Peyer's patch (tissue), 4 donors: ENCODE data around the gene ITPR1. TPM values are rescaled to one million over a fixed set of nuclear protein-coding genes. Genes with fewer than 3 reads are reported as not detected.
A peak's percentile ranks its signal among the peaks of the same experiment; 100 is the strongest.

ENCODE experiments used
- DNase-seq, 3 donors: peaks; one replicate each; pipeline ENCODE4 v3.0.0-alpha.2; 2017 to 2019
- H3K27ac ChIP-seq, 4 donors: fragments of 200-600 bp; sonication (generic); one replicate each; pipeline ENCODE4 v1.5.1; 2016 to 2019
- H3K27me3 ChIP-seq, 2 donors: fragments of 200-600 bp; sonication (generic); one replicate each; pipeline ENCODE4 v1.5.1; 2019
- H3K36me3 ChIP-seq, 3 donors: fragments of 200-600 bp; sonication (generic); one replicate each; pipeline ENCODE4 v1.5.1; 2016 to 2019
- H3K4me1 ChIP-seq, 4 donors: fragments of 200-600 bp; sonication (generic); one replicate each; pipeline ENCODE4 v1.5.1; 2016 to 2019
- H3K4me3 ChIP-seq, 4 donors: fragments of 200-600 bp; sonication (generic); 1 replicate in 3 of 4; 2 replicates in 1 of 4; pipeline ENCODE4 v1.5.1; 2016 to 2019; ENCODE audit warnings: mild to moderate bottlenecking in 1 of 4
- H3K9me3 ChIP-seq, 4 donors: fragments of 200-600 bp; sonication (generic); one replicate each; pipeline ENCODE4 v1.5.1; 2016 to 2019; ENCODE audit warnings: mild to moderate bottlenecking in 1 of 4
- POLR2A ChIP-seq, 2 donors: fragments of 450-650 bp; IDR thresholded peaks; one replicate each; pipeline ENCODE4 v1.5.1; 2017; ENCODE audit warnings: antibody characterized with exemption in 2 of 2, mild to moderate bottlenecking in 2 of 2, moderate library complexity in 2 of 2
- total RNA-seq, 4 donors: library from RNA; depleted of rRNA; stranded (reverse); fragments of >200 nt; gene quantifications; one replicate each; pipeline ENCODE4 v1.1.0, GENCODE V29; 2016
- TF ChIP-seq, protein P1 (sequence below), 6 experiments: fragments of 450-650 bp in 4 of 6; fragments of 200-600 bp in 2 of 6; sonication (generic) in 1 of 6; IDR thresholded peaks; one replicate each; pipeline ENCODE4 v1.5.1; 2017 to 2019; ENCODE audit warnings: antibody characterized with exemption in 6 of 6, mild to moderate bottlenecking in 3 of 6, moderate library complexity in 1 of 6

ITPR1 gene
- total RNA-seq, 4 donors from 2014 or later: 13.3 to 142 (median 22.7) TPM

GRCh38 chr3:4645468-4645867, 152.3 kb downstream of the ITPR1 start:
- Histone ChIP-seq H3K27me3 (no peaks in the 10 kb centered on the region), H3K4me1 (no peaks in the 10 kb centered on the region), H3K27ac (no peak overlapping the region), H3K4me3 (no peak overlapping the region), H3K9me3 (no peaks in the 10 kb centered on the region), H3K36me3 (peaks cover 0 to 31% (median 0%) of the 10 kb centered on the region in 3 donors)
- DNase-seq: no peak
- TF ChIP-seq, protein P1, sequence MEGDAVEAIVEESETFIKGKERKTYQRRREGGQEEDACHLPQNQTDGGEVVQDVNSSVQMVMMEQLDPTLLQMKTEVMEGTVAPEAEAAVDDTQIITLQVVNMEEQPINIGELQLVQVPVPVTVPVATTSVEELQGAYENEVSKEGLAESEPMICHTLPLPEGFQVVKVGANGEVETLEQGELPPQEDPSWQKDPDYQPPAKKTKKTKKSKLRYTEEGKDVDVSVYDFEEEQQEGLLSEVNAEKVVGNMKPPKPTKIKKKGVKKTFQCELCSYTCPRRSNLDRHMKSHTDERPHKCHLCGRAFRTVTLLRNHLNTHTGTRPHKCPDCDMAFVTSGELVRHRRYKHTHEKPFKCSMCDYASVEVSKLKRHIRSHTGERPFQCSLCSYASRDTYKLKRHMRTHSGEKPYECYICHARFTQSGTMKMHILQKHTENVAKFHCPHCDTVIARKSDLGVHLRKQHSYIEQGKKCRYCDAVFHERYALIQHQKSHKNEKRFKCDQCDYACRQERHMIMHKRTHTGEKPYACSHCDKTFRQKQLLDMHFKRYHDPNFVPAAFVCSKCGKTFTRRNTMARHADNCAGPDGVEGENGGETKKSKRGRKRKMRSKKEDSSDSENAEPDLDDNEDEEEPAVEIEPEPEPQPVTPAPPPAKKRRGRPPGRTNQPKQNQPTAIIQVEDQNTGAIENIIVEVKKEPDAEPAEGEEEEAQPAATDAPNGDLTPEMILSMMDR (IDR thresholded peaks at IDR 0.05): no peak
- no peak for TF ChIP-seq POLR2A (IDR thresholded peaks at IDR 0.05)

GRCh38 chr3:4647411-4647810, 154.3 kb downstream of the ITPR1 start:
- Histone ChIP-seq H3K27me3 (no peaks in the 10 kb centered on the region), H3K4me3 (no peak overlapping the region), H3K4me1 (no peaks in the 10 kb centered on the region), H3K36me3 (peaks cover 0 to 27% (median 0%) of the 10 kb centered on the region in 3 donors), H3K27ac (no peak overlapping the region), H3K9me3 (no peaks in the 10 kb centered on the region)
- TF ChIP-seq, protein P1 (IDR thresholded peaks at IDR 0.05): no peak
- TF ChIP-seq POLR2A (IDR thresholded peaks at IDR 0.05): no peak
- DNase-seq: no peak

- TF ChIP-seq POLR2A (IDR thresholded peaks at IDR 0.05): no peak
- TF ChIP-seq, protein P1 (IDR thresholded peaks at IDR 0.05): no peak
- H3K27ac ChIP-seq: no peak overlapping the region
- no peak overlapping the region for H3K4me3 ChIP-seq
- H3K9me3 ChIP-seq: no peaks in the 10 kb centered on the region
- H3K36me3 ChIP-seq: peaks cover 0 to 20% (median 0%) of the 10 kb centered on the region in 3 donors
- DNase-seq: no peak
- no peaks in the 10 kb centered on the region for H3K27me3 ChIP-seq
- H3K4me1 ChIP-seq: no peaks in the 10 kb centered on the region
Observed at GRCh38 chr3:4655145-4656045, 162.2 kb downstream of the ITPR1 start.

GRCh38 chr3:4656059-4656458, 162.9 kb downstream of the ITPR1 start:
- peaks cover 0 to 20% (median 0%) of the 10 kb centered on the region in 3 donors for H3K36me3 ChIP-seq
- peak in 2 of 3 donors; percentile 55 to 59 for DNase-seq
- no peak overlapping the region for H3K27ac ChIP-seq
- H3K4me1 ChIP-seq: no peaks in the 10 kb centered on the region
- no peaks in the 10 kb centered on the region for H3K9me3 ChIP-seq
- no peaks in the 10 kb centered on the region for H3K27me3 ChIP-seq
- no peak overlapping the region for H3K4me3 ChIP-seq
- TF ChIP-seq, protein P1 (IDR thresholded peaks at IDR 0.05): peak in 4 of 6 experiments; percentile 52 to 73 (median 69)
- TF ChIP-seq POLR2A (IDR thresholded peaks at IDR 0.05): no peak

- TF ChIP-seq, protein P1 (IDR thresholded peaks at IDR 0.05): no peak
- no peak for TF ChIP-seq POLR2A (IDR thresholded peaks at IDR 0.05)
- H3K36me3 ChIP-seq: peaks cover 0 to 20% (median 0%) of the 10 kb centered on the region in 3 donors
- H3K4me3 ChIP-seq: no peak overlapping the region
- no peaks in the 10 kb centered on the region for H3K4me1 ChIP-seq
- no peak for DNase-seq
- H3K9me3 ChIP-seq: no peaks in the 10 kb centered on the region
- no peak overlapping the region for H3K27ac ChIP-seq
- H3K27me3 ChIP-seq: no peaks in the 10 kb centered on the region
Observed at GRCh38 chr3:4656626-4657328, 163.6 kb downstream of the ITPR1 start.
